Measurements from ENCODE around the gene PLCD1. TPM values are rescaled to one million over a fixed set of nuclear protein-coding genes. Genes with fewer than 3 reads are reported as not detected.
A peak's percentile ranks its signal among the peaks of the same experiment; 100 is the strongest.
"Not testable (repeated sequence)": the region's sequence is repeated elsewhere in the genome, so short reads cannot be mapped to it uniquely, and the experiment has no call there.

The PLCD1 gene
- total RNA-seq, 1 donor from 2014 or later: 8.5 TPM

DNA sequence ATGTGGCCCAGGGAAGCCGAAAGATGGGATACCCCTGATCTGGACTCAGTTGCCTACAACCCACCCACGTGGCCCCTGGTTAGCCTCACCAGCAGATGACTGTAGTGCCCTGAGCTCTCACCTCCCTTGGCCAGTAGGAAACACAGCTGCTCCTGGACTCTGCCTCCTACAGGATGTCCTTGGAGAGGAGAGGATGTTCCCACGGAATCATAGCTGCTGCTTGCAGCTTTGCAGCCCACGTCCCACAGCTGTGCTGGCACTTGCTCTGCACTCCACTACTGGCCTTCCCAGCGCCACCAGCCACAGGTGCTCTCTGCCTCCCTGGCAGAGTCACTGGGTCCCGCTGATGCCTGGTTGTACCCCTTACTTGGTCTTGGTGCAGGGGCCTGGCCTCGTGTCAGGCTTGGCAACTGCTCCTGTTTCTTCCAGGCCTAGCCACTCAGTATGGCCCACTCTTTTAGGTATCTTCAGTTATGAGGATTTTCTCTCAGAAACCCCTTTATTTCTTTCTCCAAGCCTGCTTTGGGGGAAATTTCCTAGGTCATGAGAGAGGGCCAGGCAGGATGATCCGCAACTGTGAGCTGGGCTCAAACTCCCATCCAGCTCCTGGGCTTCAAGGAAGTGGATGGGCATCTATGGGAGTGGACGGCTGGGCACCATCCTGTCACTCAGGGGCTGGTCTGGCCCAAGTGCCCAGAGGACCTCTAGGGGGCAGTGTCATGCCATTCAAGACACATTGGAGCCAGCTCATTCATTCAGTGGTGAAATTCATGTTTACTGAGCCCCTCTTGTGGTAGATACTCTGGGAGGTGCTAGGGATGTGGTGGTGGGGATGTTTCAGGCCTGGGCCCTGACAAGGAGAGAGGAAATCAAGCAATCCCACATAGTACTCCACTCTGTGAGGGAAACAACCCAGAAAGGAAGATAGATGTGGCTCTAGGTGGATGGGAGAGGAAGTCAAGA is 55.0 kb downstream of the PLCD1 start:
- DNase-seq (peak; percentile 76), ATAC-seq (ENCODE audit: poor library complexity) (peak; percentile 87)
- intact Hi-C loops (cut with DNase I): no loop called here

GRCh38 chr3:37973246-37974054 is 56.0 kb downstream of the PLCD1 start:
- no peak for ATAC-seq (ENCODE audit: poor library complexity)
- intact Hi-C loops (cut with DNase I): no loop called here
- no peak for DNase-seq

- intact Hi-C loops (cut with DNase I); DNase-seq; ATAC-seq (ENCODE audit: poor library complexity): not testable (repeated sequence)
These were observed 57.4 kb downstream of the PLCD1 start for GRCh38 chr3:37972056-37972455.

- DNase-seq: no peak
- ATAC-seq (ENCODE audit: poor library complexity): no peak
- intact Hi-C loops (cut with DNase I): no loop called here
These were observed 58.0 kb downstream of the PLCD1 start for GRCh38 chr3:37971467-37971866.

- intact Hi-C loops (cut with DNase I): no loop called here
- DNase-seq (no peak), ATAC-seq (ENCODE audit: poor library complexity) (no peak)
These were observed 58.6 kb downstream of the PLCD1 start for GRCh38 chr3:37970802-37971201.

DNA sequence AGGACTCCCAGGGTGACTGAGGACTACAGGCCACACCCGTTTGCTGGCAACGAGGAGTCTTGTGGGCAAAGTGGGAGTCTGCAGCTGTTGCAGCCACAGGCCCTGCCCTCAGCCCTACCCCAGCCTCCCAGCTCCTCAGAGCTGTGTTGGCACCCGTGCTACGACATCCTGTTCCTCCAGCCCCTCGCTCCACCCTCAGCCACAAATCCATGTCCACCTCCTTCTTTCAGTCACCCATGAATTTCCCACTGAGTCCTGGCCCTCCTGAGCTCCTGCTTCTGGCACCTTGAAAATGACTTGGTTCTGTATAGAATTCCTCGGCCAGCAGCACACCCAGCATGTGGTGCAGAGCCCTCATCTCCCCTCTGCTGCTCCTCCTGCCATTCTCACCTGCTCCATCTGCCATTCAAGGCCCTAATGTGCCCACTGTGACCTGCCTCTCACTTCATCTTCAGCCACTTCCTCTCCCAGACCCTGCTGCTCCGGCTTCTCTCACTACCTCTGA is 59.8 kb downstream of the PLCD1 start:
- intact Hi-C loops (cut with DNase I): no loop called here
- ATAC-seq (ENCODE audit: poor library complexity): no peak
- no peak for DNase-seq

- no peak for DNase-seq
- intact Hi-C loops (cut with DNase I): no loop called here
- ATAC-seq (ENCODE audit: poor library complexity): peak; percentile 35
These were observed 60.4 kb downstream of the PLCD1 start for GRCh38 chr3:37968813-37969595.

- no peak for DNase-seq
- no peak for ATAC-seq (ENCODE audit: poor library complexity)
- intact Hi-C loops (cut with DNase I): no loop called here
These were observed 61.2 kb downstream of the PLCD1 start for GRCh38 chr3:37968199-37968598.

DNA sequence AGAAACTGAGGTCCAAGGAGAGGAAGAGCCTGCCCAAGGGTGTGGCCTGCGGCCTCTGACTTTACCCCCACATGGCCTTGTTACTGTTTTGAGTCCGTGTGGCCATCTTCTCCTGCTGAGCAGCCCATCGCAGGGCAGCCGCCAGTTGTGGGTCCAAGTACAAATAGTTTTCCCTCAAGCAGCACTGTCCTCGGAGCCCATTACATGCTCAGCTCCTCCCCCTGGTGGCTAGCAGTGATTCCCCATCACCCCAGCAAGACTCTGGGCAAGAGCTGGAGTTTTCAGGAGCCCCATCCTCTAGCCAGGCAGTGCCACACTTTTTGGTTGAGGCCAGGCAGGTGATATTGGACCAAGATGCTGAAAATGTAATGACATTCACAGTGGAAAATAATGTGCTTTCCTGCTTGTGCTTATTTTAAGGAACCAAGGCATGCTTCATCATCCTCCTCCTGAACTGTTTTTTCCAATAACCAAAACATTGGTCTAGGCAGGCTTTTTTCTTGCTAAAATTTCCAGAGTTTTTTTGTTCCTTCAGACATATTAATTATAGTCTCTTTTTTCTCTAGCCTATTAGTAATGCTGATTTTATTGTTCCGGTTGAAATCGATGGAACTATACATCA is 62.1 kb downstream of the PLCD1 start:
- intact Hi-C loops (cut with DNase I): loop anchor here (2.0 kb wide), 1 partner anchor 111 kb away; no protein-coding TSS in a partner anchor
- DNase-seq (peak; percentile 76), ATAC-seq (ENCODE audit: poor library complexity) (peak; percentile 87)

- intact Hi-C loops (cut with DNase I): no loop called here
- DNase-seq: no peak
These were observed 64.7 kb downstream of the PLCD1 start for GRCh38 chr3:37964716-37965115.

DNA sequence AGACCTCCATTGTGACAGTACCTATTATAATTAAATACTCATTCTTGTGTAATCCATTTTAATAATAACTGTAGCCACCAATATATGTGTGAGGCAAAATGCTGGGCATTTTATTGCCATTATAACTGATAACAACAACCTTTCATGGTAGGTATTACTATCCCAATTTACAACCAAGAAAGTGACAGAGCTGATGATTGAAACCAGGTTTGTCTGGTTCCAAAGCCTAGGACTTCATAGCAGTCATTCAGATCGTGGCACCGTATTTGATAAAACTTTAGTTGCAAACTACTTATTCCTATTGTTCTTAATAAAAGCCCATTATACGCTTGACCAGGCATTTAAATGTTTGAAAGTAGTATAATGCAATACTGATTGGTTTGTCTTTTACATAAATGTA is 65.3 kb downstream of the PLCD1 start:
- no peak for ATAC-seq (ENCODE audit: poor library complexity)
- intact Hi-C loops (cut with DNase I): no loop called here
- no peak for DNase-seq

More at GRCh38 chr3:37964716-37965115, 64.7 kb downstream of the PLCD1 start:
- no peak for ATAC-seq (ENCODE audit: poor library complexity)

GRCh38 chr3:37963635-37964034 is 65.8 kb downstream of the PLCD1 start:
- DNase-seq (no peak), ATAC-seq (ENCODE audit: poor library complexity) (no peak)
- intact Hi-C loops (cut with DNase I): no loop called here

DNA sequence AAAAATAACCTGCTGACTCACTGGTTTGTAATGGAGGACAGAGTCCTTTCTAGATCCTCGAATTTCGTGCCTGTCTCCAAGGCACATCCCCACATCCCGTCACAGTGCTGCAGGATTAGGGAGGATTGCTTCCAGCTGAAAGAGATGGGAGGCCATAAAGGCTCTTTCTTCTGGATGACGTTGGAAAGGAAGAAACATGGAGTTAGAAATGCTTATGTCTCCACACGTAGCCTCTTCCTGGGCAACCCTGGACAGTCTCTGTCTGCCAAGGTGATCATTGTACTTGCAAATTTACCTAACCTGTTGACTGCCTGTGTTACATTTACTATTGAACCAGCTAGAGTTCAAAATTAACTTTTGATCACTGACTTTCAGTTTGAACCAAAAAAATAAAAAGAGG is 66.4 kb downstream of the PLCD1 start:
- no peak for DNase-seq
- intact Hi-C loops (cut with DNase I): no loop called here
- no peak for ATAC-seq (ENCODE audit: poor library complexity)

GRCh38 chr3:37961622-37962431 is 67.6 kb downstream of the PLCD1 start:
- intact Hi-C loops (cut with DNase I): no loop called here
- no peak for ATAC-seq (ENCODE audit: poor library complexity)
- no peak for DNase-seq

DNA sequence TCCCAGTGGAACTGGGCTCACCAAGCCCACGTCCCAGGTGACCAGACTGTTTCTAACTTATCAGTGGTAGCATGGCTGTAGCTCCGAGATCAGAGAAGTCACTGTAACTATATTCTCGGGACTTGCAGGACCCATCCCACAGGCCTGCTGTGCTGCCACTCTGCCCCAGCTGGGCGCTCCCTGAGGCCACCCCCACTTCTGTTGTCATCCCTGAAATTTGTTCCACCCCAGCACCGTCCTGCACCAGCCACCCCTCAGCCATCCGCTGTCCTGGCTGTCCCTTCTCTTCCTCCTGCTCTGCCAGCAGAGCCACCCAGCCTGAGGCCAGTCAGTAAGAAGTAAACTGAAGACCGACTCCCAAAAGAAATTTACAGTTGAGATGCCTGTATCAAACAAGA is 71.9 kb downstream of the PLCD1 start:
- ATAC-seq (ENCODE audit: poor library complexity): peak; percentile 24
- intact Hi-C loops (cut with DNase I): no loop called here
- no peak for DNase-seq
